SK-N-SH (cell line): ENCODE data around the gene MMAB. TPM values are rescaled to one million over a fixed set of nuclear protein-coding genes. Genes with fewer than 3 reads are reported as not detected.

Experiments
- CTCF ChIA-PET: fragments of 300-600, 350-600 bp; formaldehyde crosslinking; extraction: SDS; loops from one replicate; lab custom pipeline; 2021; lab: Yijun Ruan, JAX
- POLR2A ChIA-PET: fragments of 350-600 bp; sonication (Branson Sonifier 250); formaldehyde crosslinking; extraction: SDS; loops from one replicate; lab custom pipeline; 2020; ENCODE audit warnings: antibody characterized with exemption, inconsistent platforms; lab: Yijun Ruan, JAX
- DNase-seq: peaks from one replicate; pipeline ENCODE4 v3.0.0; 2012
- H2AFZ ChIP-seq: fragments of 200-600 bp; sonication (generic); 2 replicates; pipeline ENCODE4 v1.8.1; 2016; ENCODE audit warnings: antibody characterized with exemption, mild to moderate bottlenecking, low read depth
- H3F3A ChIP-seq: fragments of 200-600 bp; sonication (generic); replicated peaks from 2 replicates; pipeline ENCODE3; 2016; ENCODE audit warnings: antibody characterized with exemption, mild to moderate bottlenecking; ENCODE audit not compliant: insufficient read depth
- H3K27ac ChIP-seq, 2 experiments: fragments of 200-500 bp in 1 of 2; fragments of 200-600 bp in 1 of 2; sonication (Bioruptor generic) in 1 of 2; sonication (generic), shearing (Covaris generic) in 1 of 2; 2 replicates each; pipeline versions ENCODE4 v1.5.1 to v1.6.1; 2014 to 2016; ENCODE audit warnings: low read depth in 2 of 2, inconsistent platforms in 1 of 2, low read length in 1 of 2, mild to moderate bottlenecking in 1 of 2, mixed read lengths in 1 of 2
- H3K27me3 ChIP-seq: fragments of 200-600 bp; sonication (generic), shearing (Covaris generic); 2 replicates; pipeline ENCODE4 v1.6.1; 2016; ENCODE audit warnings: mixed run types; ENCODE audit not compliant: insufficient read depth
- H3K36me3 ChIP-seq, 2 experiments: fragments of 200-500 bp in 1 of 2; fragments of 200-600 bp in 1 of 2; sonication (Bioruptor generic) in 1 of 2; sonication (generic) in 1 of 2; replicated peaks in 1 of 2; 2 replicates each; pipeline versions ENCODE3 to v1.5.1; 2014 to 2016; ENCODE audit warnings: low read length in 1 of 2, mild to moderate bottlenecking in 1 of 2; ENCODE audit not compliant: insufficient read depth in 2 of 2, control insufficient read depth in 1 of 2
- H3K4me1 ChIP-seq, 2 experiments: fragments of 200-500 bp in 1 of 2; fragments of 200-600 bp in 1 of 2; sonication (Bioruptor generic) in 1 of 2; sonication (generic), shearing (Covaris generic) in 1 of 2; 2 replicates each; pipeline versions ENCODE4 v1.5.1 to v1.6.1; 2014 to 2016; ENCODE audit warnings: low read depth in 1 of 2, low read length in 1 of 2, mixed run types in 1 of 2; ENCODE audit not compliant: insufficient read depth in 2 of 2, control insufficient read depth in 1 of 2
- H3K4me2 ChIP-seq: fragments of 200-600 bp; sonication (generic), shearing (Covaris generic); 2 replicates; pipeline ENCODE4 v1.6.1; 2017; ENCODE audit warnings: mixed run types
- H3K4me3 ChIP-seq, 2 experiments: fragments of 200-500 bp in 1 of 2; fragments of 200-600 bp in 1 of 2; sonication (Bioruptor generic) in 1 of 2; sonication (generic), shearing (Covaris generic) in 1 of 2; 2 replicates each; pipeline versions ENCODE4 v1.5.1 to v1.8.1; 2014 to 2016; ENCODE audit warnings: low read depth in 2 of 2, inconsistent platforms in 1 of 2, low read length in 1 of 2, mild to moderate bottlenecking in 1 of 2, mixed read lengths in 1 of 2, moderate library complexity in 1 of 2
- H3K79me2 ChIP-seq: fragments of 200-600 bp; sonication (generic); 2 replicates; pipeline ENCODE4 v1.8.1; 2017; ENCODE audit warnings: mild to moderate bottlenecking; ENCODE audit not compliant: insufficient read depth
- H3K9ac ChIP-seq: fragments of 200-600 bp; sonication (generic); 2 replicates; pipeline ENCODE4 v1.6.1; 2017; ENCODE audit warnings: mixed run types
- H3K9me2 ChIP-seq: fragments of 200-600 bp; sonication (generic); 2 replicates; pipeline ENCODE4 v1.6.1; 2017; ENCODE audit warnings: mixed run types
- H3K9me3 ChIP-seq: fragments of 200-600 bp; sonication (generic); 2 replicates; pipeline ENCODE4 v1.6.1; 2017; ENCODE audit warnings: mixed run types, mild to moderate bottlenecking, moderate library complexity
- H4K20me1 ChIP-seq: fragments of 200-600 bp; sonication (generic); 2 replicates; pipeline ENCODE4 v1.6.1; 2017; ENCODE audit warnings: mild to moderate bottlenecking, mixed run types; ENCODE audit not compliant: insufficient read depth
- EZH2phosphoT487 ChIP-seq: fragments of 200-600 bp; sonication (generic); IDR thresholded peaks from 2 replicates; pipeline ENCODE4 v1.6.1; 2017; ENCODE audit warnings: low read depth, mixed run types, mild to moderate bottlenecking, antibody characterized with exemption, moderate library complexity, borderline replicate concordance
- FOSL2 ChIP-seq: IDR thresholded peaks from 2 replicates; pipeline ENCODE4 v1.4.0; 2012; ENCODE audit warnings: low read depth, mild to moderate bottlenecking, moderate library complexity, borderline replicate concordance
- GATA2 ChIP-seq: sonication (generic); formaldehyde crosslinking; IDR thresholded peaks from 2 replicates; pipeline ENCODE4 v1.5.0; 2020; ENCODE audit warnings: mild to moderate bottlenecking, missing genetic modification reagents
- MEF2A ChIP-seq: IDR thresholded peaks from 2 replicates; pipeline ENCODE4 v1.4.0; 2012; ENCODE audit warnings: low read depth, borderline replicate concordance
- NFIC ChIP-seq: IDR thresholded peaks from 2 replicates; pipeline ENCODE4 v1.4.0; 2012; ENCODE audit warnings: borderline replicate concordance
- PBX3 ChIP-seq: IDR thresholded peaks from 2 replicates; pipeline ENCODE4; 2012
- USF2 ChIP-seq: fragments of 150-350 bp; IDR thresholded peaks from 2 replicates; pipeline ENCODE4 v1.6.1; 2017; ENCODE audit warnings: antibody characterized with exemption, low read length, low read depth, borderline replicate concordance
- ZBTB33 ChIP-seq: IDR thresholded peaks from 2 replicates; pipeline ENCODE4 v1.4.0; 2012; ENCODE audit warnings: low read depth, borderline replicate concordance
- WGBS: methylation state at CpG from one replicate; pipeline ENCODE4 v1.1.6; 2017; ENCODE audit warnings: low lambda C conversion rate; 5-methylcytosine and 5-hydroxymethylcytosine counted together
- polyA plus RNA-seq, 3 experiments: library from polyadenylated mRNA; depleted of rRNA; stranded (reverse); fragments of >200 nt; gene quantifications; 2 replicates each; pipeline ENCODE4 v1.2.3, GENCODE V29; 2012

Gene MMAB
- polyA plus RNA-seq, 1 of the 3 experiments (the other 2 are of a cell fraction) = 15.9 TPM

- no peak for TF ChIP-seq MEF2A
- no peak for TF ChIP-seq GATA2
- no peak for TF ChIP-seq EZH2phosphoT487
- no peak for TF ChIP-seq ZBTB33
Observed at GRCh38 chr12:109587921-109588320, 14.6 kb upstream of the MMAB start (continued).

- Histone ChIP-seq H3K9me2 (no peaks in the 10 kb centered on the region), H4K20me1 (no peaks in the 10 kb centered on the region), H3K36me3 (peaks cover 0 to 16% of the 10 kb centered on the region in 2 experiments), H3K79me2 (no peaks in the 10 kb centered on the region)
- TF ChIP-seq MEF2A (no peak), FOSL2 (no peak), NFIC (no peak), USF2 (no peak), PBX3 (no peak), ZBTB33 (no peak)
- TF ChIP-seq, all 33 proteins: peak for 0
- H3K27ac ChIP-seq = no peak overlapping the region
- peaks cover 0 to 23% of the 10 kb centered on the region in 2 experiments; a peak in 2 of 4 replicates for H3K4me1 ChIP-seq
- H2AFZ ChIP-seq = no peak overlapping the region
- no peak overlapping the region for H3K9ac ChIP-seq
- no peak overlapping the region for H3K4me2 ChIP-seq
- H3K4me3 ChIP-seq = no peak overlapping the region
- H3F3A ChIP-seq = no peaks in the 10 kb centered on the region
- ChIA-PET POLR2A (no interaction called here), CTCF (interaction anchor here (0.8 to 3.9 kb wide), 6 partner anchors 8 to 259 kb away, joined by 3 to 25 read pairs (median 4); no protein-coding TSS in a partner anchor)
- WGBS = 78% methylated on average over 10 of the region's 10 CpGs
- no peak for DNase-seq
- H3K27me3 ChIP-seq = no peaks in the 10 kb centered on the region
- no peaks in the 10 kb centered on the region for H3K9me3 ChIP-seq
Observed at GRCh38 chr12:109586385-109587296, 13.3 kb upstream of the MMAB start.
